ENCODE data around the gene VPS11. TPM values are rescaled to one million over a fixed set of nuclear protein-coding genes. Genes with fewer than 3 reads are reported as not detected.

The VPS11 gene
- total and polyA plus RNA-seq, 12 donors: 15.7 to 44.2 (median 22.5) TPM

GRCh38 chr11:119025541-119025940 is 42.1 kb upstream of the VPS11 start:
- 88 to 91% methylated on average over 5 of the region's 5 CpGs for whole genome bisulfite sequencing, 2 donors
- TF ChIP-seq CTCF (IDR thresholded peaks at IDR 0.05): no peak

GRCh38 chr11:119025978-119026766 is 41.4 kb upstream of the VPS11 start:
- peak overlapping the region in 2 of 10 donors; percentile 57 to 87 for H3K27ac ChIP-seq
- no peaks in the 10 kb centered on the region for H3K27me3 ChIP-seq
- DNase-seq (no peak), ATAC-seq (no peak)
- peaks cover 0 to 68% (median 25%) of the 10 kb centered on the region in 9 donors for H3K36me3 ChIP-seq
- 86 to 87% methylated on average over 16 of the region's 16 CpGs for WGBS, 2 donors
- H3K9me3 ChIP-seq: no peaks in the 10 kb centered on the region
- peaks cover 13 to 53% (median 41%) of the 10 kb centered on the region in 9 donors for H3K4me1 ChIP-seq
- intact Hi-C loops (cut with DNase I): no loop called here
- TF ChIP-seq CTCF (IDR thresholded peaks at IDR 0.05): no peak
- H3K4me3 ChIP-seq: no peak overlapping the region

More at GRCh38 chr11:119025541-119025940, 42.1 kb upstream of the VPS11 start:
- DNase-seq (no peak), ATAC-seq (no peak)
- H3K27ac ChIP-seq: peak overlapping the region in 4 of 10 donors; percentile 57 to 87 (median 66)
- H3K4me3 ChIP-seq: no peak overlapping the region
- H3K9me3 ChIP-seq: no peaks in the 10 kb centered on the region
- peaks cover 0 to 74% (median 25%) of the 10 kb centered on the region in 9 donors for H3K36me3 ChIP-seq
- no peaks in the 10 kb centered on the region for H3K27me3 ChIP-seq
- H3K4me1 ChIP-seq: peaks cover 13 to 56% (median 43%) of the 10 kb centered on the region in 9 donors
- intact Hi-C loops (cut with DNase I): no loop called here

- peaks cover 0 to 60% (median 18%) of the 10 kb centered on the region in 9 donors for H3K36me3 ChIP-seq
- intact Hi-C loops (cut with DNase I): no loop called here
- no peak for ATAC-seq
- H3K27ac ChIP-seq: no peak overlapping the region
- TF ChIP-seq CTCF (IDR thresholded peaks at IDR 0.05): no peak
- no peak for DNase-seq
- peaks cover 13 to 49% (median 39%) of the 10 kb centered on the region in 9 donors for H3K4me1 ChIP-seq
- no peaks in the 10 kb centered on the region for H3K27me3 ChIP-seq
- WGBS, 2 donors: 96 to 98% methylated on average over 2 of the region's 2 CpGs
- no peak overlapping the region for H3K4me3 ChIP-seq
- H3K9me3 ChIP-seq: no peaks in the 10 kb centered on the region
These were observed 40.6 kb upstream of the VPS11 start for GRCh38 chr11:119026970-119027369.

- H3K27ac ChIP-seq: no peak overlapping the region
- no peak for ATAC-seq
- no peak for DNase-seq
- H3K9me3 ChIP-seq: no peaks in the 10 kb centered on the region
- WGBS, 2 donors: 94 to 98% methylated on average over 9 of the region's 9 CpGs
- H3K27me3 ChIP-seq: no peaks in the 10 kb centered on the region
- no peak for TF ChIP-seq CTCF (IDR thresholded peaks at IDR 0.05)
- no peak overlapping the region for H3K4me3 ChIP-seq
- H3K36me3 ChIP-seq: peaks cover 0 to 52% (median 11%) of the 10 kb centered on the region in 9 donors
- intact Hi-C loops (cut with DNase I): no loop called here
- peaks cover 13 to 49% (median 39%) of the 10 kb centered on the region in 9 donors for H3K4me1 ChIP-seq
These were observed 39.9 kb upstream of the VPS11 start for GRCh38 chr11:119027561-119028345.
